Chondrocyte (in vitro differentiated cells): ENCODE data around the gene TFDP2. TPM values are rescaled to one million over a fixed set of nuclear protein-coding genes. Genes with fewer than 3 reads are reported as not detected.
"Not testable (repeated sequence)": the region's sequence is repeated elsewhere in the genome, so short reads cannot be mapped to it uniquely, and the experiment has no call there.

Experiments used
- DNase-seq: peaks from one replicate; pipeline ENCODE4 v3.0.0; 2021; ENCODE audit warnings: mixed read lengths, low spot score
- H3K27ac Mint-ChIP-seq: one replicate; pipeline ENCODE4 v1.8.0; 2021; ENCODE audit warnings: mild to moderate bottlenecking, moderate library complexity, mixed read lengths; ENCODE audit not compliant: unreplicated experiment
- H3K27me3 Mint-ChIP-seq: 2 replicates; pipeline ENCODE4 v1.8.0; 2021; ENCODE audit warnings: low read depth, mixed read lengths
- H3K36me3 Mint-ChIP-seq: 2 replicates; pipeline ENCODE4 v1.8.0; 2021; ENCODE audit warnings: low read depth, mixed read lengths
- H3K4me1 Mint-ChIP-seq: 2 replicates; pipeline ENCODE4 v1.8.0; 2021; ENCODE audit warnings: low read depth, mild to moderate bottlenecking, mixed read lengths
- H3K4me3 Mint-ChIP-seq: one replicate; pipeline ENCODE4 v1.8.0; 2021; ENCODE audit warnings: mild to moderate bottlenecking, moderate library complexity, mixed read lengths; ENCODE audit not compliant: unreplicated experiment
- H3K9me3 Mint-ChIP-seq: 2 replicates; pipeline ENCODE4 v1.8.0; 2021; ENCODE audit warnings: low read depth, mixed read lengths
- total RNA-seq: library from RNA; stranded (reverse); gene quantifications from 3 replicates; pipeline ENCODE4 v1.2.1, GENCODE V29; 2021
- TF ChIP-seq, protein P1 (sequence below): fragments of 200-600 bp; sonication (generic); IDR thresholded peaks from 2 replicates; pipeline ENCODE4 v1.5.0; 2021; ENCODE audit warnings: antibody characterized with exemption, mild to moderate bottlenecking, moderate library complexity

Gene TFDP2
- total RNA-seq, 1 donor from 2014 or later: 36.5 TPM

DNA sequence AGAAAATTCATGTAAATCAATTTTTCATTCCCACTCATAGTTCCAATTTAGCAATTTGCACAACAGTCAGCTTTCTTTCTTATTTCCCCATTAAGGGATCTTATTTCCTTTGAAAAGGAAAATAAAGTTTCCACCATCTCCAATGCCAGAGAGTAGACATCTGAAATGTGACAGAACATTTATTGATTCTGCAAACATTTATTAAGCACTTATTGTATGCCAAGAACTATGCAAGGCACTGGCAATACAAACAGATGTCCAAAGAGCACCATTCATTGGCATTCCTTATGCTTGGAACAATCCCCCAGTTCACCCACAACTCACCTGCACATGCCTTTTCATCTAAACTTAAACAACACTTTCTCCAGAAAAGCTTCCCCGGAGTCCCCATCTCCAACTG lies 2.5 kb upstream of the TFDP2 start:
- Mint-ChIP-seq H3K27ac (no peak overlapping the region), H3K27me3 (no peaks in the 10 kb centered on the region), H3K4me3 (no peak overlapping the region), H3K4me1 (peaks cover 23% of the 10 kb centered on the region), H3K36me3 (no peaks in the 10 kb centered on the region), H3K9me3 (no peaks in the 10 kb centered on the region)
- DNase-seq: no peak
- TF ChIP-seq, protein P1, sequence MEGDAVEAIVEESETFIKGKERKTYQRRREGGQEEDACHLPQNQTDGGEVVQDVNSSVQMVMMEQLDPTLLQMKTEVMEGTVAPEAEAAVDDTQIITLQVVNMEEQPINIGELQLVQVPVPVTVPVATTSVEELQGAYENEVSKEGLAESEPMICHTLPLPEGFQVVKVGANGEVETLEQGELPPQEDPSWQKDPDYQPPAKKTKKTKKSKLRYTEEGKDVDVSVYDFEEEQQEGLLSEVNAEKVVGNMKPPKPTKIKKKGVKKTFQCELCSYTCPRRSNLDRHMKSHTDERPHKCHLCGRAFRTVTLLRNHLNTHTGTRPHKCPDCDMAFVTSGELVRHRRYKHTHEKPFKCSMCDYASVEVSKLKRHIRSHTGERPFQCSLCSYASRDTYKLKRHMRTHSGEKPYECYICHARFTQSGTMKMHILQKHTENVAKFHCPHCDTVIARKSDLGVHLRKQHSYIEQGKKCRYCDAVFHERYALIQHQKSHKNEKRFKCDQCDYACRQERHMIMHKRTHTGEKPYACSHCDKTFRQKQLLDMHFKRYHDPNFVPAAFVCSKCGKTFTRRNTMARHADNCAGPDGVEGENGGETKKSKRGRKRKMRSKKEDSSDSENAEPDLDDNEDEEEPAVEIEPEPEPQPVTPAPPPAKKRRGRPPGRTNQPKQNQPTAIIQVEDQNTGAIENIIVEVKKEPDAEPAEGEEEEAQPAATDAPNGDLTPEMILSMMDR: no peak

DNA sequence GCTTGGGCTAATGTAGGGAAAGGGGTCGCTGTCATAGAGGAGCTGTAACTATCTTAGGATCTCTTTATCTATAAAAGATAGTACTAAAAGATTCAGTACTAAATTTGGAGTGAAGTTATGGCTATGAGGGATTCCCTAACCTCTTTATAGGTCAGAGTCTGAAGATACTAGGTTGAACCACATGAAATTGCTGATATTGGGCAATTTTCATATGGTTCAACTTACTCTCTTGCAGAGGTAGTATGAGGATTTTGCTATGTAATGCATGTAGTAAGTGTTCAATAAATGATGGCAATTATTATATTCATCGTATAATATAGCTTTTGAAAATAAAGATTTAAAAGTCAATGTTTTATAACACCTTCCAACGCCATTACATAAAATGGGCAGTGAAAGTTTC lies 1.9 kb upstream of the TFDP2 start:
- TF ChIP-seq, protein P1: no peak
- H3K27me3 Mint-ChIP-seq: no peaks in the 10 kb centered on the region
- peaks cover 23% of the 10 kb centered on the region for H3K4me1 Mint-ChIP-seq
- H3K4me3 Mint-ChIP-seq: no peak overlapping the region
- H3K27ac Mint-ChIP-seq: no peak overlapping the region
- DNase-seq: no peak
- H3K36me3 Mint-ChIP-seq: no peaks in the 10 kb centered on the region
- H3K9me3 Mint-ChIP-seq: no peaks in the 10 kb centered on the region

DNA sequence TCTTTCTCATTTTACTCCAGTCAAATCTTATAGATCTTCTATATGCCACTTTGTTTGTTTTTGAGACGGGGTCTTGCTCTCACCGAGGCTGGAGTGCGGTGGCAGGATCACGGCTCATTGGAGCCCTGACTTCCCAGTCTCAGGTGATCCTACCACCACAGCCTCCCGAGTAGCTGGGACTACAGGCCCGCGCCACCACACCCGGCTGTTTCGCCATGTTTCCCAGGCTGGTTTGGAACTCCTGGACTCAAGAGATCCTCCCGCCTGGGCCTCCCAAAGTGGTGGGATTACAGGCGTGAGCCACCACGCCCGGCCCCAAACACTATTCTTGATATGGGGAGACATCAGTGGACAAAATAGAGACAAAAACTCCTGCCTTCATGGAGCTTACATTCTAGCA lies 927 bp upstream of the TFDP2 start:
- Mint-ChIP-seq H3K27ac (no peak overlapping the region), H3K36me3 (no peaks in the 10 kb centered on the region), H3K9me3 (no peaks in the 10 kb centered on the region), H3K27me3 (no peaks in the 10 kb centered on the region), H3K4me1 (peaks cover 23% of the 10 kb centered on the region), H3K4me3 (no peak overlapping the region)
- DNase-seq: no peak
- TF ChIP-seq, protein P1: no peak

DNA sequence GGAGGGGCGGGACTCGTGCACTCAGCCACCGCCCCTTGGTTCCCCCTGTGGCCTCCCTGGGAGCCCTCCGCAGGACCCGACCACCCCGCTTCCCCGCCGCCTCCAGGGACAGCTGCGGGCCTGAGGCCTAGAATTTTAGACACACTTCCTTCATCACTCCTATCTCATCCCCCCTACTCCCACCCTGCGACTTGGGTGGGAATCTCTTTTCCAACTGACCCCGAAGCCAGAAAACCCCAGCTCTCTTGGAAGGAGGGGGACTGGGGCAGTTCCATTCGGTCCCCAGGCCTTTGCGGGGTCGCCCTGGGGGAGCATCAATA lies 289 bp upstream of the TFDP2 start:
- Mint-ChIP-seq H3K4me3 (peak overlapping the region; percentile 84), H3K36me3 (no peaks in the 10 kb centered on the region), H3K27ac (peak overlapping the region; percentile 86), H3K27me3 (no peaks in the 10 kb centered on the region), H3K9me3 (no peaks in the 10 kb centered on the region), H3K4me1 (peaks cover 27% of the 10 kb centered on the region)
- no peak for DNase-seq
- TF ChIP-seq, protein P1: no peak

DNA sequence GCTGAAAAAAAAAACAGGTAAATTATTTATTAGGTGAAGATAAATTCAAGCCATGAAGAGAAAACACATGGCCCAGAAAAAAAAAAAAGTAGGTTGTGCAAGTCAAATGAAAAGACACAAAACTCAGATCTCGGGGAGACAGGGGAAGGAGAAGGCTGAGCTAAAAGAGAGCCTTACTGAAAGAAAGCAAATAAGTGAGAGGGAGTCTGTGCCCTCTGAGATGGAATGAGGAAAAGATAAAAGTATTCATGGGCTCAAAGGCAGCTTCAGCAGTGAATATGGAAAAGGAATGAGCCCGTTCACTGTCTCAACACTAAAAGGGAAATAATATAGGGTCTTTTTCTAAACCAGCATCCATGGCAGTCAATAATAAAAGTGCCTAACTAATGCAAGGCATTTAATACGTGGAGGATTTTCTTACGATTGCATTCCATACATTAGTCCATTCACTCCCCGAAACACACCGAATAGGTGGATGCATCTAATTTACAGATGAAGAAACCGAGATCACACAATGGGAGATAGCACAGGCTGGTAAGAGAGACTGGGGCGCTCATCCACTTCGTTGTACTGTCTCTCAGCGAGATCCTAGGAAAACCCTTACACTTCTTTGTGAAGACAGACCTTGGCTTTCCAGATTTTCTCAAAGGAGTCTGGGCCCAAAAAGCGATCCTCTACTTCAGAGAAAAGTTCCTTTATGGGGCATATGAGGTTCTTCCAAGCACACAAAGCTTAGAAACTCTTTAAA lies 1.1 kb downstream of the TFDP2 start:
- Mint-ChIP-seq H3K36me3 (peaks cover 2% of the 10 kb centered on the region), H3K4me1 (peaks cover 28% of the 10 kb centered on the region), H3K4me3 (peak overlapping the region; percentile 84), H3K9me3 (peaks cover 4% of the 10 kb centered on the region), H3K27me3 (no peaks in the 10 kb centered on the region), H3K27ac (peak overlapping the region; percentile 92)
- TF ChIP-seq, protein P1: no peak
- DNase-seq: no peak

DNA sequence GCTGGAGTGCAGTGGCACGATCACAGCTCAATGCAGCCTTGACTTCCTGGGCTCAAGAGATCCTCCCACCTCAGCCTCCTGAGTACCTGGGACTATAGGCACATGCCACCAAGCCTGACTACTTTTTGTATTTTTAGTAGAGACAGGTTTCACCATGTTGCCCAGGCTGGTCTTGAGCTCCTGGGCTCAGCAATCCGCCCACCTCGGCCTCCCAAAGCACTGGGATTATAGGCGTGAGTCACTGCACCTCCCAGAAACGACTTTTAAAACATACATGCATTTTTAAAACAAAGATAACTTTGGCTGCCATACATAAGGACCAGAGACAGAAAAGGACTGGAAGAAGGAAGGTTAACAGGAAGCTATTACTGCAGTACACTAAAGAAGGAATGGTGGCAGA lies 4.8 kb downstream of the TFDP2 start:
- Mint-ChIP-seq H3K4me1 (peaks cover 24% of the 10 kb centered on the region), H3K9me3 (peaks cover 12% of the 10 kb centered on the region), H3K36me3 (peaks cover 13% of the 10 kb centered on the region)
- not testable (repeated sequence) for H3K27ac Mint-ChIP-seq, H3K27me3 Mint-ChIP-seq, H3K4me3 Mint-ChIP-seq, DNase-seq

DNA sequence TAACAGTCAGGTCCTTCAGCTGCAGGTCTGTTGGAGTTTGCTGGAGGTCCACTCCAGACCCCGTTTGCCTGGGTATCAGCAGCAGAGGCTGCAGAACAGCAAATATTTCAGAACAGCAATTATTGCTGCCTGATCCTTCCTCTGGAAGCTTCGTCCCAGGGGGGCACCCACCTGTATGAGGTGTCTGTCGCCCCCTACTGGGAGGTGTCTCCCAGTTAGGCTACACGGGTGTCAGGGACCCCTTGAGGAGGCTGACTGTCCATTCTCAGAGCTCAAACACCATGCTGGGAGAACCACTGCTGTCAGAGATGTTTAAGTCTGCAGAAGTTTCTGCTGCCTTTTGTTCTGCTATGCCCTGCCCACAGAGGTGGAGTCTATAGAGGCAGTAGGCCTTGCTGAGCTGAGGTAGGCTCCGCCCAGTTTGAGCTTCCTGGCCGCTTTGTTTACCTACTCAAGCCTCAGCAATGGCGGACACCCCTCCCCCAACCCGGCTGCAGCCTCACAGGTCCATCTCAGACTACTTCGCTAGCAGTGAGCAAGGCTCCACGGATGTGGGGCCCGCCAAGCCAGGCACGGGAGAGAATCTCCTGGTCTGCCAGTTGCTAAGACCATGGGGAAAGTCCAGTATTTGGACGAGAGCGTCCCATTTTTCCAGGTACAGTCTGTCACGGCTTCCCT lies 8.6 kb downstream of the TFDP2 start:
- H3K27me3 Mint-ChIP-seq, H3K4me1 Mint-ChIP-seq, DNase-seq, H3K4me3 Mint-ChIP-seq, H3K27ac Mint-ChIP-seq: not testable (repeated sequence)
- peaks cover 12% of the 10 kb centered on the region for H3K9me3 Mint-ChIP-seq
- peaks cover 17% of the 10 kb centered on the region for H3K36me3 Mint-ChIP-seq

DNA sequence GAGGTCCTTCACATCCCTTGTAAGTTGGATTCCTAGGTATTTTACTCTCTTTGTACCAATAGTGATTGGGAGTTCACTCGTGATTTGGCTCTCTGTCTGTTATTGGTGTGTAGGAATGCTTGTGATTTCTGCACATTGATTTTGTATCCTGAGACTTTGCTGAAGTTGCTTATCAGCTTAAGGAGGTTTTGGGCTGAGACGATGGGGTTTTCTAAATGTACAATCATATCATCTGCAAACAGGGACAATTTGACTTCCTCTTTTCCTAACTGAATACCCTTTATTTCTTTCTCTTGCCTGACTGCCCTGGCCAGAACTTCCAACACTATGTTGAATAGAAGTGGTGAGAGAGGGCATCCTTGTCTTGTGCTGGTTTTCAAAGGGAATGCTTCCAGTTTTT lies 12.3 kb downstream of the TFDP2 start:
- H3K27me3 Mint-ChIP-seq, H3K4me1 Mint-ChIP-seq, DNase-seq, H3K4me3 Mint-ChIP-seq, H3K9me3 Mint-ChIP-seq, H3K27ac Mint-ChIP-seq: not testable (repeated sequence)
- peaks cover 11% of the 10 kb centered on the region for H3K36me3 Mint-ChIP-seq
